Suprapubic skin (tissue), 4 donors: ENCODE results near the gene SAMD4A. TPM values are rescaled to one million over a fixed set of nuclear protein-coding genes. Genes with fewer than 3 reads are reported as not detected.

ENCODE experiments used
- DNase-seq, 2 donors: peaks; one replicate each; pipeline ENCODE4 v3.0.0-alpha.2; 2019; ENCODE audit warnings: low spot score in 2 of 2
- H3K27ac ChIP-seq: fragments of 200-600 bp; sonication (generic); one replicate; pipeline ENCODE4 v1.5.1; 2019
- H3K27me3 ChIP-seq: fragments of 200-600 bp; sonication (generic); one replicate; pipeline ENCODE4 v1.5.1; 2019
- H3K36me3 ChIP-seq: fragments of 200-600 bp; sonication (generic); one replicate; pipeline ENCODE4 v1.5.1; 2019
- H3K4me1 ChIP-seq: fragments of 200-600 bp; sonication (generic); one replicate; pipeline ENCODE4 v1.5.1; 2019
- H3K4me3 ChIP-seq: fragments of 200-600 bp; sonication (generic); one replicate; pipeline ENCODE4 v1.5.1; 2019; ENCODE audit warnings: mild to moderate bottlenecking
- H3K9me3 ChIP-seq: fragments of 200-600 bp; sonication (generic); one replicate; pipeline ENCODE4 v1.5.1; 2019
- CTCF ChIP-seq, 2 donors: fragments of 200-600 bp in 1 of 2; fragments of 450-650 bp in 1 of 2; sonication (generic) in 1 of 2; IDR thresholded peaks; one replicate each; pipeline ENCODE4 v1.5.1; 2016 to 2019; ENCODE audit warnings: antibody characterized with exemption in 2 of 2, mild to moderate bottlenecking in 1 of 2, moderate library complexity in 1 of 2
- EP300 ChIP-seq: sonication (generic); formaldehyde crosslinking; IDR thresholded peaks from one replicate; pipeline ENCODE4 v1.6.1; 2017; ENCODE audit warnings: antibody characterized with exemption
- POLR2A ChIP-seq, 2 donors: fragments of 450-650 bp; IDR thresholded peaks; one replicate each; pipeline ENCODE4 v1.6.1; 2017; ENCODE audit warnings: antibody characterized with exemption in 2 of 2, mild to moderate bottlenecking in 2 of 2, moderate library complexity in 2 of 2
- POLR2AphosphoS5 ChIP-seq, 3 donors: sonication (generic); formaldehyde crosslinking; IDR thresholded peaks; one replicate each; pipeline ENCODE4 v1.6.1; 2017; ENCODE audit warnings: antibody characterized with exemption in 3 of 3
- WGBS: methylation state at CpG from one replicate; pipeline ENCODE4 v1.1.5; 2018; 5-methylcytosine and 5-hydroxymethylcytosine counted together
- total RNA-seq, 4 donors: library from RNA; depleted of rRNA; stranded (reverse); fragments of >200 nt; gene quantifications; one replicate each; pipeline ENCODE4 v1.1.0, GENCODE V29; 2016

Gene SAMD4A
- total RNA-seq, 4 donors from 2014 or later, result 7.7 to 26.6 (median 9.7) TPM

GRCh38 chr14:54828037-54828436, 261.1 kb downstream of the SAMD4A start:
- no peaks in the 10 kb centered on the region for H3K4me1 ChIP-seq
- TF ChIP-seq POLR2AphosphoS5 (IDR thresholded peaks at IDR 0.05), result no peak
- no peak for TF ChIP-seq CTCF (IDR thresholded peaks at IDR 0.05)
- TF ChIP-seq POLR2A (IDR thresholded peaks at IDR 0.05), result no peak
- TF ChIP-seq EP300, result no peak
- no peak overlapping the region for H3K27ac ChIP-seq
- H3K36me3 ChIP-seq, result no peaks in the 10 kb centered on the region
- no peak for DNase-seq
- peaks cover 9% of the 10 kb centered on the region for H3K9me3 ChIP-seq
- H3K4me3 ChIP-seq, result no peak overlapping the region
- WGBS, result 92% methylated on average over 1 of the region's 1 CpG
- H3K27me3 ChIP-seq, result no peaks in the 10 kb centered on the region

DNA sequence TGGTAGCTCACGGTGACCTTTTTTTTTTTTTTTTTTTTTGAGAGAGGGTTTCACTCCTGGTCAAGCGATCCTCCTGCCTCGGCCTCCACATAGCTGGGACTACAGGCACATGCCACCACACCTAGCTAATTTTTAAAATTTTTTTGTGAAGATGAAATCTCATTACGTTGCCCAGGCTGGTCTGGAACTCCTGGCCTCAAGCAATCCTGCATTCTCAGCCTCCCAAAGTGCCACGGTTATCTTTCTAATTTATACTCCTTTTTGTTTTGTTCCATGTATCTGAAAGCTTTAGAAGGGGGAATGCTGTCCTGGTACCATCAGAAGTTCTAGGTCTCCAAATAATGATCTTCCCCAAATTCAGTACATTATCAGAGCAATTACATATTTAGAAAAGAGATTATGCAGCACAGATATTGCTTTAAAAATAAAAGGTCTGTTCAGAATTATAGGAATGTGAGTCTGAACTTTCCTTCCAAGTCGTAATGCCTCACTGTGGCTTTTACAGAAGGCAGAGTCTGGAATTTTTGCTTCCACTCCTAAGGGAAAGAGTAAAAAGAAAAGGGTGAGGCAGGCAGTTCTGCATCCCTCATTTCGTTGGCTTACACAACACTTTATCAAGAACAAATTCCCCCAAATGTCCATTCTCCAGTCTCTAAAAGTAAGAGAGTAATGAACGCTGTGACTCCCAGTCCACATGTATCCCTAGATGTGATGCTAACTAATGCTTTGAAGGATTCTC, 262.7 kb downstream of the SAMD4A start:
- Histone ChIP-seq H3K36me3 (no peaks in the 10 kb centered on the region), H3K4me3 (no peak overlapping the region), H3K9me3 (no peaks in the 10 kb centered on the region), H3K27ac (no peak overlapping the region), H3K27me3 (no peaks in the 10 kb centered on the region), H3K4me1 (no peaks in the 10 kb centered on the region)
- DNase-seq, result no peak
- WGBS, result 63% methylated on average over 8 of the region's 8 CpGs
- TF ChIP-seq EP300 (no peak), POLR2AphosphoS5 (IDR thresholded peaks at IDR 0.05) (no peak), CTCF (IDR thresholded peaks at IDR 0.05) (no peak), POLR2A (IDR thresholded peaks at IDR 0.05) (no peak)

DNA sequence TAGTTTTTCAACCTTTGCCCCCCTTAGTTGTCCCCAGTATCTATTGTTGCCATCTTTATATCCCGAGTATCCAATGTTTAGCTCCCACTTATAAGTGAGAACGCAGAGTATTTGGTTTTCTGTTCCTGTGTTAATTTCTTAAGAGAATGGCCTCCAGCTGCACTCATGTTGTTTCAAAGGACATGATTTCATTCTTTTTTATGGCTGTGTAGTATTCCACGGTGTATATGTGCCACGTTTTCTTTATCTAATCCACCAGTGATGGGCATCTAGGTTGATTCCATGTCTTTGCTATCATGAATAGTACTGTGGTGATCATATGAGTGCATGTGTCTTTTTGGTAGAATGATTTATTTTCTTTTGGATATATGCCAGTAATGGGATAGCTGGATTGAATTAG, 263.7 kb downstream of the SAMD4A start:
- H3K27me3 ChIP-seq, result no peaks in the 10 kb centered on the region

DNA sequence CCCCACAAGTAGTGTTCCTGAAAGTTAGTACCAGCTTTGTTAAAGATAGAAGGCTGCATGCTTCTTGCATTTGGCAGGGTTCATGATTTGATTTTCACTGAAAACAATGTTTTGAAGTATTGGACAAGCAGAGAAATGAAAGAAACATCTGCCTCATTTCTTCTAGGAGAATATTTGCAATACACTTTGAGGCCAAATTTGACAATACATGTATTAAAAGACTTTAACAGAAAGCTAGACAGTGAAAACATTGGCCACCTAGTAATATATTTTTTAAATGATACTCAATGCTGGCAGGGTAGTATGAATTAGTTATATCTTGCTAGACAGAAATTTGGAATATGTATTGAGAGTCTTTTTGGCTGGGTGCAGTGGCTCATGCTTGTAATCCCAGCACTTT, 267.2 kb downstream of the SAMD4A start:
- Histone ChIP-seq H3K4me3 (no peak overlapping the region), H3K9me3 (no peaks in the 10 kb centered on the region), H3K4me1 (peaks cover 1% of the 10 kb centered on the region), H3K27me3 (no peaks in the 10 kb centered on the region), H3K36me3 (no peaks in the 10 kb centered on the region), H3K27ac (no peak overlapping the region)
- no peak for DNase-seq
- TF ChIP-seq CTCF (IDR thresholded peaks at IDR 0.05), result no peak
- no peak for TF ChIP-seq POLR2A (IDR thresholded peaks at IDR 0.05)
- no peak for TF ChIP-seq POLR2AphosphoS5 (IDR thresholded peaks at IDR 0.05)
- TF ChIP-seq EP300, result no peak

More for the DNA sequence above, 263.7 kb downstream of the SAMD4A start:
- H3K9me3 ChIP-seq, result no peaks in the 10 kb centered on the region
- H3K36me3 ChIP-seq, result no peaks in the 10 kb centered on the region
- TF ChIP-seq POLR2AphosphoS5 (IDR thresholded peaks at IDR 0.05), result no peak
- no peak for TF ChIP-seq EP300
- TF ChIP-seq CTCF (IDR thresholded peaks at IDR 0.05), result no peak
- TF ChIP-seq POLR2A (IDR thresholded peaks at IDR 0.05), result no peak
- H3K4me1 ChIP-seq, result no peaks in the 10 kb centered on the region
- no peak overlapping the region for H3K27ac ChIP-seq
- no peak for DNase-seq
- no peak overlapping the region for H3K4me3 ChIP-seq
- WGBS, result 87% methylated on average over 4 of the region's 4 CpGs

GRCh38 chr14:54834727-54835126, 267.8 kb downstream of the SAMD4A start:
- Histone ChIP-seq H3K4me3 (no peak overlapping the region), H3K4me1 (peaks cover 5% of the 10 kb centered on the region), H3K36me3 (no peaks in the 10 kb centered on the region), H3K9me3 (no peaks in the 10 kb centered on the region), H3K27ac (no peak overlapping the region), H3K27me3 (no peaks in the 10 kb centered on the region)
- 83% methylated on average over 6 of the region's 6 CpGs for WGBS
- DNase-seq, result no peak
- no peak for TF ChIP-seq POLR2AphosphoS5 (IDR thresholded peaks at IDR 0.05)
- no peak for TF ChIP-seq EP300
